HG02678 (cell line): ENCODE results near the gene SYNGR2.

Experiments
- ATAC-seq: cut with Tn5 transposase; IDR thresholded peaks from one replicate; pipeline ENCODE4 v1.9.1; 2021; ENCODE audit warnings: mild to moderate bottlenecking, moderate library complexity; ENCODE audit not compliant: unreplicated experiment

The SYNGR2 gene

DNA sequence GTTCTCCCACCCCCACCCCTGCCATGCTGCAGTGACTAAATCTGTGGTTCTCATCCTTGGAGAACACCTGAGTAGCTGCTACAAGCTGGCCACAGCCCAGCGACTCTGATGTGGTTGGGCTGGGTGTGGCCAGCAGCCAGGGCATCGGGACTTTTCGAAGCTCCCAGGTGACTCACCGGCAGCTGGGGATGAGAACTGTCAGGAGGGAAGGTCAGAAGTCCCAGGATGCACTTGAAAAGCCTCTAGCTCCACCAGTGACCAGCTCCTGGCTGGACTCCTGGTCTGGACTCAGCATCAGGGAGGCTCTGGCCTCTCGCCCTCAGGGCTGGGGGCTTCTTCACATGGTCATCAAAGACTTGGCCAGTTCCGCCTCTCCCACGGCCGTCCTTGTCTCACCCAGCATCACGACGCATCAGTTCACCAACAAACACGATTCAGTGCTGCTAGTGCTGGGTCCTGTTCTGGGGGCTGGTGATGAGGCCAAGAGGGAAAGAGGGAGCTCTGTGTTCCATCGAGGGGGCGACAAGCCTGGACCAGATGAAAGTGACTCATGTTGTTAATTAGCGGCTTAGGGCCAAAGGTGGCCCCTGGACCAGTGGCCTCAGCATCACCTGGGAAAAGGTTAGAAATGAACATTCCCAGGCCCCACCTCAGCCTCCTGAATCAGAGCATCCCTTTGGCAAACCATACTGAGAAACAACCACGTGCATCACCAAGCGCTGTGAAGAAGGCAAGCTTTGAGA lies 26.1 kb upstream of the SYNGR2 start:
- no peak for ATAC-seq

DNA sequence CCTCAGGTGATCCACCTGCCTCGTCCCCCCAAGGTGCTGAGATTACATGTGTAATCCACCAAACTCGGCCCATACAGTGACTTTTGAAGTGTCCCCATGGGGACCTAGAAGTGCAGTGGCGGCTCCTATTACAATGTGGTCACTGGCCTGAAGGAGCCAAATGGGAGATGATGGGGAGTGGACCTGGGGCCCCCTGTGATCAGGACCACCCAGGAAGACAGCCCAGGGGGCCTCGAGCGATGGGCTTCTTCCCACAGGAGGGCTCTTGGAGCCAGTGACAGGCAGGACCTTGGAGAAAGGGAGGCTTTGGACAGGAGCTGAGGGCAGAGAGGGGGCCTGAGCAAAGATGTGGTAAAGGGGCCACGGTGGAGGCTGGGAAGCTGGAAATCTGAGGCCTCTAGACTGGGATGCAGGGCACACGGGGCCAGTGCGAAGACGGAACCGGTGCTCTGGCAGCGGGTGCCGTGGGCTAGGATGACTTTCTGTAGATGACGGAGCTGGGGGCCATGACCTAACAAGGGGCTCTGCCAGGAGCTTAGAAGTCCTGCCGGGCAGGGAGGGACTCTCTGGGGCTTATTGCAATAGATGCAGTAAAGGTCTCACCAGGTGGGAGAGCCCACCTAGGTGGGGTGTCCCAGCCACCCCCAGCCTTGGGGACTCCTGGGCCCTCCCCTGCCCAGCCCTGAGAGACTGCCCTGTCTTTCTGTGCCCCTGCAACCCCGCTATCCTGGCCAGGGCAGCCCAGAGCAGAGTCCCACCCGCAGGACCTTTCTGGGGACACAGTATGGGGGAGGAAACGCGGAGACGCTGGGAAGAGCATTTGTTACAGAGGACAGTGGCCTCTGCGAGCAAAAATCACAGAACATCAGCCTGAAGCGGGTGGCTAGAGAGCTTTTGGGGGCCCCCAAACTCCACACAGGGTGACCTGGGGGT lies 24.9 kb upstream of the SYNGR2 start:
- no peak for ATAC-seq

DNA sequence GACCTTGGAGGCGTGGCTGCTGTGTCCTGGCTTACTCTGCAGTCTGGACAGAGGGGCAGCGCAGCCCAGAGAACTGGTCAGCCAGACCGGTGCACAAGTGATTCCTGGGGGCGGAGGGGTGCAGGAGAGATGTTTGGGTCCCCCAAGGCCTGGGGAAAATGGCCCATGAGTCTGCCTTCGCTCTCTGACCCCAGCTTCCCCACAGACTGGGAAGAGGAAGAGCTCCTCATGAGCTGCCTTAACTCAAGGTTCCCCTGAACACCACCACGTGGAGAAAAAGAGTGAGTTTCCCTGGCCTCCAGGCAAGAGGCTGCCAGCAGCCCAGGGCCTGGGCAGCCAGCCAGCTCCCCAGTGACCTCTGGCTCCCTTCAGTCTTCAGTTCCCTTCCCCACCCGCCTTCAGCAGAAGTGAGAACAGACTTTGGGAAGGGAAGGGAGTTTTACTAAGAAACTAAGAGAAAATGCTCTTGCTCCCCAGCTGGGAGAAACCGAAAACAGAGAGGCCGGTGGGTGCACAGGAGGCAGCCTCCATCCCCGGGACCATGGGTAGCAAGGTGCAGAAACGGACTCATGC lies 24.1 kb upstream of the SYNGR2 start:
- ATAC-seq, result no peak

DNA sequence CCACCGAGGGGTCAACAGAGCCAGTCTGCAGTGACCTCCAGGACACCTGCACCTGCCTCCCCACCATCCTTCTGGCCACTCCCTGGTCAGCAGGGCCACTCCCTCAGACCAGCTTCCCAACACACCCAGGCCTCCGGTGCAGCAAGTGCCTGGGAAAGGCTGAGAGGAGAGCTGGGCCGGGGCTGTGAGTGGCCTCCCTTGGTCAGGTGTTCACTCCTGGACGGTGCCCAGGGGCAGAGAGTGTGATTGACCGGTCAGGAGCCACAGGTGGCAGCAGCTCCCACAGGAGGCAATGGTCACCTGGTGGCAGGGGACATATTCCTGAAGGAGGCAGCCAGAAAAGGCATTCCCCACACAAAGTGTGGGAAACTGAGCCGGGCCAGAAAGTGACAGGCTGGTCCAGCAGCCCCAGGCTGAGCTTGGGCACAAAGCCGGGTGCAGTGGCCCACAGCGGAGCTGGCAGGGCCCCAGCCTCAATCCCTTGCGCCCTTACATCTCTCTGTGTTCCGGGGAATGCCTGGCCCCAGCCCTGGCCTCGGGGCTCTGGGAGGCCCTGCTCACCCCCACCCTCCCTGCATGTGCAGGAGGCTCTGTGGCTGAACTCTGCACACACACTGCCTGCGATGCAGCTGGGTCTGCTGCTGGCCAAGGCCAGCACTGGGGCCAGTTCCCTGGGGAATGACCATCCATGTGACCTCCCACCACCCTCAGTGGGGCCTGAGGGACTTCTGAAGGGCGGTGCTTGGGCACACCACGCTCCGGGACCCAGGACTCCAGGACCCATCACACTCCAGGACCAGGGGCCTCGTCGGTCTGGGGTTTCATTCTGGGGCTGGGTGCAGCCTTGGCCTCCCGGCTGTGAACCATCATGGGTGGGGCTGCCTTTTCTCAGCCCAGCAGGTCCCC lies 23.4 kb upstream of the SYNGR2 start:
- ATAC-seq, result no peak

DNA sequence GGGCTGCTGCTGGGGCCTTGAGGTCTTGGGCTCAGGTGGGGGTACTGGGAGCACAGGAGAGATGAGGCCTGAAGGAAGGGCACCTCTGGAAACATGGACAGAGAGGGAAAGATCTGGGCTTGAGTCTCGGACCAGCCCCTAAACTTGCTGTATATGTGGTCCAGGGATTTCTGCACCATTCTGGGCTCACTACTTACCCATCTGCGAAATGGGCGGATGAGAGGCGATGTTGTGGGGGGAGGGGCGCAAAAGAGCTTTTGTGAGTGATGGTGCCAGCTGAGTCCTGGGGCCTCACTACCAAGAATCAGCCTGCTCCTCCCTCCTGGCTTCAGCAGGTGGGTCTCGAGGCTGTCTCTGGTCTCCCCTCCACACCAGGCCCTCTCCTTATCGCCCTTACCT lies 21.9 kb upstream of the SYNGR2 start:
- ATAC-seq, result no peak

DNA sequence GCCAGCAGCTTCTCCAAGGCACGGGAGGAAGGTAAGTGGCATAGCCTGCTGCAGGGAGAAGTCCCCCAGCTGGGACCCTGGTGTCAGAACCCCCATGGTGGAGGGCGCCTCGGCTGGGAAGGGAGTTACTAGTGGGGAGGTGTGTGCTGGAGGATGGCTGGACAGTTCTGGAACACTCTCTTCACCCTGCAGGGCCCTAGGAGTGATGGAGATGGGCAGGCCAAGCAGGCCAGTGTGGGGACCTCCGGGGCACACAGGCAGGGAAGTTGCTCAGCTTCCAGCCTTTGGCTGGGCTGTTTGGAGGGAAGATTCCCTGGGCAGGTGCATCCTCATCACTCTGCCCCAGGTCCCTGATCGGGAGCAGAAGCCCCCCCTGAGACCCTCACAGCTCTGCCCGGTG lies 21.5 kb upstream of the SYNGR2 start:
- no peak for ATAC-seq

DNA sequence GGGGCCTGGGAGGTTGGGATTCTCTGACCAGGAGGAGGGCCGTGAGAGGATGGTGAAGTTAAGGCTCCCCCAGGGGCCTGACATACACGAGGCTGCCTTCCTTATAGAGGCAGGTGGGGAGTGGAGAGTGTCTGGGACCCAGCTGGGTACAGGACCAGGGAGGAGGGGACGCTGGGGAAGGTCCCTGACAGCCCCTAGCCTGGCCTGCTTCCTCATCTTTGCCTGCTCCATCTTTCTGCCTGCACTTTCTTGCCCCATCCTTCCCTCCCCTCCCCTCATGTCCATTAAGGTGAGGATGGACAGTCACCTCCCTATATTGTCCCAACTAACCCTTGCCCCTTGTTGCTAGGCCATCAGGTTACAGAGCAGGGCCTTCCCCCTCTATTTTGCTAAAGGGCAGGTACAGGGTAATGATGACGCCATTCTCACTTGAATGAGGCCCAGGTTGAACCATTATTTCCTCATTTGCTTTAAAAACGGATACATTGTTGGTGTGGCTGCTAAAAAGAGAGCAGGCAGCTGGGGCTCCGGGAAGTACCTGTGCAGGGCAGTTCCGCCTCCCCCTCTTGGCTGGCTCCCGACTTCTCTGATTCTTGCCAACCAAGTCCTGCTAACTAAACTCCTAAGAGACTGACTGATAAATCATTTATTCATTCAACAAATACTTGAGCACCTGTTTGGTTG lies 20.9 kb upstream of the SYNGR2 start:
- peak; percentile 33 for ATAC-seq

DNA sequence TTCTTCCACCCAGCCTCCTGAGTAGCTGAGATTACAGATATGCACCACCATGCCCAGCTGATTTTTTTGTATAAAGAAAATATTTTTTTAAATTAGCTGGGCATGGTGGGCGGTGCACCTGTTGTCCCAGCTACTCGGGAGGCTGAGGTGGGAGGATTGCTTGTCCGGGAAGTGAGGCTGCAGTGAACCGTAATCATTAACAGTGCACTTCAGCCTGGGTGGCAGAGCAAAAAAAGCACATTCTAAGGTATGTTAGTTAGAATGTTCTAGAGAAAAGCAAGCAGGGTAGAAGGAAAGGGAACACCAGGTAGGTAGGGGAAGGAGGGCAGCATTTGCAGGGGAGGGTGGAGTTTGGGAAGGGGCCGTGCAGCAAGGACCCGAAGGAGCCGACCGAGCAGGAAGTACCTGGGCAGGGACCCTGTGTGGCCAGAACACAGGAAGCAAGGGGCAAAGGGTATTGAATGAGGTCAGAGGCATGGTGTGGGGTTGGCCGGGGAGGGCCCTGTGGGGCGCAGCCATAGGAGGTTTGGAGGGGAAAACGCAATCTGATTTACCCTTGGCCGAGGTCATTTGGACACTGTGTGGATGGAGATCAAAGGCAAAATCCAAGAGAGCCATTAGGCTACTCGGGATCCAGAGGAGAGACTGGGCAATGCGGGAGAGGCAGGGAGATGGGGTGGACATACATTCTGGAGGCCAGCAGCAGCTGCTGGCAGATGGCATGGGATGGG lies 19.9 kb upstream of the SYNGR2 start:
- ATAC-seq, result no peak

DNA sequence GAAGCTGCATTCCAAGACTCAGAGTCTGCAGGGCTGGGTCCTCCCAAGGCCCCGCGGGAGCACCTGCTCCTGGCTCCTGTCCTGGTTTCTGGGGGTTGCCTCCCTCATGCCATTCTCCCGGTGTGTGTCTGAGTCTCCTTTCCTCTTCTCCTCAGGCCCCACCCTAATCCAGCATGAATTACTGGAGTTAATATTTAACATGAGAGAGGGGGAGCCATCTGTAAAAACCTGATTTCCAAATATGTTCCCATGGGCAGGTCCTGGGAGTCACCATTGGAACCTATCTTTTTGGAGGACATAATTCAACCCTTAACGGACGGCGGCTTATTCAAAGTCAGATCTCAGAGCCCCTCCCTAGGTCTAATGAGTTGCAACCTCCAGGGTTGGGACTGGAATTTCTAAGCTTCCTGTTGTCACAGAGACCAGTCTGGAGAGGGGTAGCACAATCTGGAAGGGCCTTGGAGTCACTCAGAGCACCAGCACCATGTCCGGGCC lies 16.8 kb upstream of the SYNGR2 start:
- no peak for ATAC-seq

DNA sequence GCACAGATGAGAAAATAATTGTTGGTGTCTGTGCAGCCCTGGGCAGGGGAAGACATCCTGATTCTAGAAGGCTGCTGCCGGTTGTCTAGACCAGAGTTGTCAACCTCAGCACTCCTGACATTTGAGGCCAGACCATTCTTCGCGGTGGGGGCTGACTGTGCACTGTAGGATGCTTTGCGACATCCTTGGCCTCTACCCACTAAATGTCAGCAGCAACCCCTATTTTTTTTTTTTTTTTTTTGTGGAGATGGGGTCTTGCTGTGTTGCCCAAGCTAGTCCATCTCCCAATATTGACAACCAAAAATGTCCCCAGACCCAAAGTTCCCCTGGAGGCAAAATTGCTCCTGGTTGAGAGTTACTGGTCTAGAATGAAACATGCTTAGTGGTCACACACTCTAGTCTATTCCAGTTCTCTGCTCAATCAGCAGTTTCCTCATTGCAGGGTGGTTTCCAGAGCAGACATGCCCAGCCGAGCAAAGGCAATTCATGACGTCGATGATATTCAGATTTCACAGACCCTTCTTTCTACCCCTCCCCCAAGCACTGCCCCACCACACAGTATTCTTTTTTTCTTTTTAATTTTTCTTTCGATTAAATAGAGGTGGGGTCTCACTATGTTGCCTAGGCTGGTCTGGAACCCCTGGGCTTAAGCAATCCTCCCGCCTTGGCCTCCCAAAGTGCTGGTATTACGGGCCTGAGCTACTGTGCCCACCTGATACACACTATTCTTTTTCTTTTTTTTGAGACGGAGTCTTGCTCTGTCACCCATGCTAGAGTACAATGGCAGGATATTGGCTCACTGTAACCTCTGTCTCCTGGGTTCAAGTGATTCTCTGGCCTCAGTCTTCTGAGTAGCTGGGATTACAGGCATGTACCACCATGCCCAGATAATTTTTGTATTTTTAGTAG lies 13.2 kb upstream of the SYNGR2 start:
- ATAC-seq, result peak; percentile 50

DNA sequence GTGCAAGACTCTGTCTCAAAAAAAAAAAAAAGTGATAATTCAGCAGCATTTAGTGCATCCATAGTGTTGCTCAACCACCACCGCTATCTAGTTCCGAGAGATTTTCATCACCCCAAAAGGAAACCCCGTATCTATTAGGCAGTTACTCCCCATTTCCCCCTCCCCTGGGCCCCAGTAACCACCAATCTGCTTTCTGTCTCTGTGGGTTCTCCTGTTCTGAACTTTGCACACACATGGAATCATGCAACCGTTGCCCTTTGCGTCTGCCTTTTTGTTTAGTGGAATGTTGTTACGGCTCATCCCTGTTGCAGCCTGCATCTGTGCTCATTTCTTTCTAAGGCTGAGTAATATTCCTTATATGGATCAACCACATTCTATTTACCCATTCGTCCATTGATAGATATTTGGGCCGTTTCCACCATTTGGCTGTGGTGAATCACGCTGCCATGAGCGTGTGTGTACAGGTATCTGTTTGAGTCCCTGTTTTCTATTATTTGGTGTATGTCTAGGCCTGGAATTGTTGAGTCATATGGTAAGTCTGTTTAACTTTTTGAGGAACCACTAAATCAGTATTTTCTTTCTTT lies 8.7 kb upstream of the SYNGR2 start:
- no peak for ATAC-seq

DNA sequence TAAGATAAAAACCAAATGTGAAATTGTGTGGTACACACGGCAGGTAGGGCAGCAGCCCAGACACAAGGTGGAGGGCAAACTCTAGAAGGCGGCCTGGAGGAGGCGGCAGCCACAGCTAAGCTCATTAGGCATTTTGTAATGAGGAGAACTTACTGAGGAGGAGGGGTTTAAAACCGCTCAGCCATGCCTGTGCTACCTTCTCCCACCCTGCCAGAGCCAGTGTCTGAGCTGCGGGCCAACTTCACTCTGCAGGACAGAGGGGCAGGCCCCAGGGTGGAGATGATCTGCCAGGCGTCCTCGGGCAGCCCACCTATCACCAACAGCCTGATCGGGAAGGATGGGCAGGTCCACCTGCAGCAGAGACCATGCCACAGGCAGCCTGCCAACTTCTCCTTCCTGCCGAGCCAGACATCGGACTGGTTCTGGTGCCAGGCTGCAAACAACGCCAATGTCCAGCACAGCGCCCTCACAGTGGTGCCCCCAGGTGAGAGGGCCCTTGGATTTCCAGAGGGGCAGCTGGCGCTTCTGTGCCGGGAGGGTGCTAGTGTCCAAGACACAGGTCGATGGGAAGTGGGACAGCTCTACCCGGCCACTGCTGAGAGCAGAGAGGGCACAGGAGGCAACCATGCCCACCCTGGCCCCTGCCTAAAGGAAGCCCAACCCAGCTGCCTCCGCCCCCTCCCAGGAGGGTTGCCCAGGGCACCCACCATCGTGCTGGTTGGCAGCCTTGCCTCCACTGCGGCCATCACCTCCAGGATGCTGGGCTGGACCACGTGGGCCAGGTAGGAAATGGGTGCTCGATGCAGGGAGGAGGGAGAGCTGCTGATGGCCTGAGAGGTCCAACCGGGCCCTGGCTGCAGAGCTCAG lies 4.3 kb upstream of the SYNGR2 start:
- no peak for ATAC-seq

DNA sequence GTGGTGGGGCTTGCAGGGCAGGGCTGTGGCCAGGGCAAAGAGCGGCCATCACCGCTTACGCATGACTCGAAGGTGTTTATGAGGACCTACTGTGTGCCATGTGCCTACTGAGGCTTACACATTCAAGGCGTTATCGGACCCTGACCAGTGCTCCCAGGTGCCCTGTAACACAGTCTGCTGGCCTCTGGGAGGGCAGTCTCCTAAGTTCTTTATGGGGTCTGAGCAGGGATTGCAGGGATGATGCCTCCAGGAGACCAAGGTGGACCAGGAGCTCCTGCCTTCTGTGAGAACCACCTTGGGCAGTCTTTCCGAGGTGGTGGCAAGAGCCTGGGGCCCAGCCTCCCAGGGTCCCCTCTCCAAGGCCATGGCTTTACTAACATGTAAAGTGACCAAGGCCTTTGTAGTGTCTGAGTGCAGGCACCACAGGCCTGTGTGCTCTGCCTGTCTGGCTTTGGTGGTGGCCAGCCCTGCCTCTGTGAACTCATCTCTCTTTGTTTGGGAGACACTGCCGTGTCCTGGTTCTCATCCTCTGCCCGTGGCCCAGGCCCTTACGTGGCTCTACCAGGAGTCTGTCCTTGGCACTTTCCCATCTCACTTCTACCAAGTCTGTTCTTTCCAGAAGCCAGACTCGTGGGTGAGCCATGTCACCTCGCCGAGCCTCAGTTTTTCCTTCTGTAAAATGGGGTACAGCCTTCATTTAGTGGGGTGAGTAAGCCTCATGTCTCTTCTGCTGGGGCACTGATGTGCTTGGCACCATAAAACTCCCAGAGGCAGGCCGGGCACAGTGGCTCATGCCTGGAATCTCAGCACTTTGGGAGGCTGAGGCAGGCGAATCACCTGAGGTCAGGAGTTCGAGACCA lies 3.4 kb upstream of the SYNGR2 start:
- ATAC-seq, result no peak

DNA sequence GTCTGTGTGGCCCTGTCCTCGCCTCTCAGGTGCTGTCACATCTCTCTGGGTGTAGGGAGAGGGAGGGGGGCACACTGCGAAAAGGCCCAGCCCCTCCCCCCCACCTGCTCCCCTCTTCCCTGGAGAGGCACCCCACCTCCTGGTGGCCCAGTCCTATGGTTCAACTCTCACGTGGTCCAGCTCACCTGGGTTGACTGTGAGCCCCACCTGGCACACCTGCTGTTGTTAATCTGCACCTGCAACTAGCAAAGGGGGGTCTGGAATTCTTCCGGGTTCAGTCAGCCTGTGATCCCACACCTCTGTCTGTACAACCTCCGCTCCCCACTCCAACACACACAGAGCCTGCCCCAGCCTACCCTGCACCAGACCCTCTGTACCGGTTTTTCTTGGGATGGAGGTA lies 2.0 kb upstream of the SYNGR2 start:
- no peak for ATAC-seq

DNA sequence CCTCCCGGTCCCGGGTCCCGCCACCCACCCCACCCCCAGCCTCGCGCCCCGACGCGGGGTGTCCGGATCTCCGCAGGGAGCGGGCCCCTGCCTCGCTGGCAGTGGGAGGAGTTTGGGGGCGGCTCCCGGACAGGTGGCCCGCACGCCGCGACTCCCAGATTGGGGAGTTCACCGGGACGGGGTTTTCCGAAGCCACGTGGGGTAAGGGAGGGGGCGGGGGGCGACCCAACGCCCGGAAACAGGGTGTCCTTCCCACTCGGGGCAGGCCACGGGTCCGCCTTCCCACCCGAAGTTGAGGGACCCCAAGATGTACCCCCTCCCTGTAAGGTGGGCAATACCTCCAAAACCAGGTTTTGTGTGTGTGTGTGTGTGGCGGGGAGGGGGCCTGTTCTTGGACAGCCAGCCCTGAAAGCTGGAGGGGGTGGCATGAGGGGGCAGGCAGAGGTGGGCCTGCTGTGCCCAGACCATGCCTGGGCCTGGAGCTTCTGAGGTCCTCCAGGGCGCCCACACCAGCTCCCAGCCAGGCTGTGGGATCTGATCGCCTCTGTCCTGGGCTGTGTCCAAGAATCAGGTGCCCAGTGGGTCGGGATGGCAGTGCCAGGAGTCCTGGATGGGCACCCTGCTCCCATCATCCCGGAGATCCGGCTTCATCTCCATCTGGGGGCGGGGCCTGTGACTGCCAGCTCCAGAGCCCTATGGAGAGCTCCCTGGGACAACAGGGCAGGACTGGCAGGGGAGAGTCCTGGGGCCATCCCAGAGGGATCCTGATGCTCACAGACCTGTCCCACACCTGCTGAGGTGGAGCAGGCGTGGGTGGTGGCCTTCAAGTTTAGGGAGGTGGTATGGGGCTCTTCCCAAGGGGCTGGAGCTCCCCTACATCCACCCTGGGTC lies 767 bp downstream of the SYNGR2 start:
- peak; percentile 19 for ATAC-seq
